A204.1 (cell line): ENCODE measurements around the gene MAP7.

Experiments
- FAIRE-seq: peaks from 2 replicates; lab custom pipeline; 2012; peaks lifted over from hg19 to GRCh38; lab: Jason Lieb, UNC

The MAP7 gene

DNA sequence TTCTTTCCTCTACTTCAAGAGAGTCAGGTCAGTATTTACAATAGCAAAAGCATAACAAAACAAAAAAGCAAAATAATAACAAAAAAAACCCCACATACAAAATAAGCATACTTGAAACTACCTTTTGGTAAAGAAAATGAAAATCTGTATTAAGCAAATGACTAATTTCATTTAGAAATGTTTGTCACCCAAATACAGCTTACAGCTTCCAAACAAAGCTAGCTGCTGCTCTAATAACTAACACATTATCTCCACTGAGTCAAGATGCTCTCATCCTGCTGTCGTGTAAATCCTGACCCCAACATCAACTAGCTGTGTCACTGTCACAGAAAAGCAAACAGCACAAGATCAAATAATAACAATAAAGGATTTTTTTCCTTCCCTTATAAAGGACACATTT lies 21.7 kb downstream of the MAP7 start:
- no peak for FAIRE-seq

DNA sequence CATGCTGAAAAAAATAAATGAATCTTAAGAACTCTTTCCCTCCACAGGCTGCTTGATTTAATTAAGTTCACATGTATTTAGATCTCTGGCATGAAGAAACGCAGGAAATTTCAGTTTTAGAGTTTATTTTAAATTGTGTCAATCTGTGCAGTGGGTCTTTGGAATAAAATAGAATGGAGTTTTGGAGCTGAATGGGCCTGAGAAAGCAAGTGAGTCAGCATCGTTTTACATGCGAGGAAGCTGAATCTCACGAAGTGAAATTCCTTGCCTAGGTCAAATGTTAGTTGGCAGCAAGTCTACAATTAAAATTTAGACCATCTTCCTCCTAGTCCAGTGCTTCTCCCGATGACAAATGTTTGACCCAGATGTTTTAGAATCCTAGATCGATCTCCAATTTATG lies 22.4 kb downstream of the MAP7 start:
- FAIRE-seq, result no peak

DNA sequence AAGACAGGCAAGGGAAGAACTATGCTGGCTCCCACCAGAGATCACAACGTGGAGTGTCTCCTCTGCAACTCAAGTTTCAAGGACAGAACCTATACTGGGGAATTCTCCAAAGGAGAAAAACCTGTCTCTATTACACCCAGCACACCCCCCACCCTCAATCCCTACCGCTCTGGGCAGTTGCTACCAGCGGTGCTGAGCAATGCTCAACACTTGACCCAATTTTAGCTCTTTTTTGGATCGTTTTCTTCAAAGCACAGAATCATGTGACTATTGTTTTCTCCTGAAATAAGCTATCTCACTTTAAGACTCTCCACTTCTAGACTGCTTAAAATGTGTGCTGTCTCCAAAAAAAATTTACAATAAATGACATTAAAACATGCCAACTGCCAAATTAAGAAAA lies 23.3 kb downstream of the MAP7 start:
- FAIRE-seq, result no peak

DNA sequence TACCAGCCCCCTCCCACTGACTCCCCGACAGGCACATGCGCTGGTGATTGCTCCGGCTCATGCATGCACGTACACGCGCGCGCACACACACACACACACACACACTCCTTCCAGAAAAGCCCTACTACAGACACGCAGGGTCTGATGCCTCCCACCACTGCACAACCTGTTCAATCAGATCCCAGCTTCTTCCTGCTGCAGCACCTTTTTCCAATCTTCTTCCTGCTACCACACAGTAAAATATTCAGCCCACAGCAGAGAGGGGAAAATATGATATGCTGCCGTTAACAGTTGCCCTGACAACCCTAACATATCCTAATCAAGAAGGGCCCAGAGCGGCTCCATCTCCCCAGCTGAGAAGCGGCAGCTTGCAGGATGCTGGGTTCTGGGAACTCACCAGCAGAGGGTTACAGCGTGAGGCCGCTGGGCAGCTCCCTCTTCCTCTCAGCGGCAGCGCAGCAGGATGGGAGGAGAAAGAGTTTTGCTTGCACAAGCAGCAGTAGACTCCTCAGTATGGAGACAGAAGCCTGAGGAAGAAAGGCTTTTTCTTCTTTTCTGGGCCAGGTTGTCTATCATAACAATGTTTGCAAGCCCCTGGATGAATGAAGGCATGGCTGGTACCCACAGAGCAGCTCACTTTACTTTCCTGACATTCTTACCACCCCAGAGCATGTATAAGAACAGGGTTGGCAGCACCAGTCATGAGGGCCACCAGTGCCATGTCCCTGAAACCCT lies 23.9 kb downstream of the MAP7 start:
- FAIRE-seq, result no peak

DNA sequence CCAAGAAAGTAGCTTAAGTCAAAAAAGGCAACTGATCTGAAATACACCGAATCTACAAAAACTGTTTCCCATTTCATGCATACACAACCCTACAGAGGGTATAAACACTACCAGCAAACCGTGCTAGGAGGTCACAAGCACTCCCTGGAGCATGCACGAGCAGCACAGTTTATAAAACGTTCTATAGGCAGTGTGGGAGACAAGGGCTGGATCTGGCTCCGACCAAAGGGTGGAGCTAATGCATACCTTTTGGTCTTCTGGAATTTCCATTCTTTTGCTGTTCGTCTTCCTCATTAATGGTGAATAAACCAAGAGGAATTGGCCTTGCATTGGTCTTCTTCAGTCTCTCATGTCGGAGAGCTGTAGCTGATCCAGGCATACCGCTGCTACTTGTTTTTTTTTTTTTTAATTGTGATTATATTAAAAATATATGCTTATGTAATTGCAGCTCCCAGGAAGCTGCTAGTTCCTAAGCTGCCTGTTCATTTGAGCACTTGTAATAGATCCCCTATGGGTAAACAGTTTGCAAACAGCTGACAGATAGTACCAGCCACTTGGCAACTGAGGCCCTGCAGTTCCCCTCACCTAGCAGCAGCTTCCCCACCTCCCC lies 24.5 kb downstream of the MAP7 start:
- no peak for FAIRE-seq

DNA sequence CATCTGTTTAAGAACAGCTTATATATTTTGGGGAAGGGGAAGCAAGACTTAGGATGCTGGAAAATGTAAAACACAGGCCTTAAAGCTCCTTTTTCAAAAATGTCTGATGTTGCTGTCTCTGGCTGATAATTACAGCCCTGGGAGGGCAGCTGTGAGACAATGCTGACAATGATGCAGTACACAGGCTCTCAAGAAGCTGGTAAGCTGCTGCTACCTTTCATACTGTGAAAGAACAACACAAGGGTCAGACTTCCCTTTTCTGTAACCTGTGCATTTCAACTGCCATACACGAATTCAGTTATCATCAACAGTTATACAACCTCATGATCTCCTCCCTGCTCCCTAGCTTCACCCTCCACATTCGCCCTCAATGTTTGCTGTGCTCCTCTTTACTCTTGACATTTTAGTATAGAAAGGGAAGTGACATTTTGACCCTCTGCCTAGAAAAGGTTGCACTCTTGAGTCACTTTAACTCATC lies 25.2 kb downstream of the MAP7 start:
- FAIRE-seq, result no peak

DNA sequence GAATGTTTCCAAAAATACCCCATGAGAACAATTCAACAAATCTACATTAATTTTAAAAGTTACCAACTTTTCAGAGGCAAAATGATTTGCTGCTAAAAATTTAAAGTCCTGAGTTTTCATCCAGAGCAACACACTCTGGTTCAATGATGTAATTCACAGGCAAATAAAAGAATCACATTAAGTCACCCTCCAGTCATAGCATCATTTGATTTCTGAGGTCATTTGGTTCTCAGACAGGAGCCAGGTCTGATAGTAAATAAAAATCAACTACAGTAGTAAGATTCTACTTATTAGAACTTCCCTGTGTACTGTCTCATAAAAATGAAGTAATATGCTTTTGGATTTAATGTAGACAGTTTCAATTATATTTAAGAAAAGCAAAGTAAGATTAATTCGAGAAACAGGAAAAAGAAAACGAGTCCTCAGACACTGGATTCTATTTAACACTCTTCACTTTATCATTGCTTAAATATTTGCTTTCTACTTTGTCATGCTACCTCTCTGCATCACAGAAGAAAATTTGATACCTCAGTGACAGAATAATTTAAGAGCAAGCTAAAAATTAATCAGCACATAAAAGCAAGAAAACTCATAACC lies 25.8 kb downstream of the MAP7 start:
- no peak for FAIRE-seq

DNA sequence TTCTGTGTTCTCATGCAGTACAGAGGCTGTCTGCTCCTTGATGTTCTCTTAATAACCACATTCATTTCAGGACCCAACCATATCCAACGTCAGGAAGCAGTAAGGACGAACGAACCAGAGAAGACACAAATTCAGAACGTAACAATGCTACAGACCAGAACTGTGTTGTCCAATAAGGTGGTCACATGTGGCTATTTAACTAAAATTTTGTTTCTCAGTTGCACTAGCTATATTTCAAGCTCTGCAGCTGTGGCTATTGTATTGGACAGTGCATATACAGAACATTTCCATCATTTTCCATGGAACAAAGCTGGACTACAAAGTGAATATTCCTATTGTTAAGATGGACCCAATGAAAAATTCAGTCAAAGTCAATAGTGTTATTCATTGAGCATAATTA lies 27.0 kb downstream of the MAP7 start:
- FAIRE-seq, result no peak

DNA sequence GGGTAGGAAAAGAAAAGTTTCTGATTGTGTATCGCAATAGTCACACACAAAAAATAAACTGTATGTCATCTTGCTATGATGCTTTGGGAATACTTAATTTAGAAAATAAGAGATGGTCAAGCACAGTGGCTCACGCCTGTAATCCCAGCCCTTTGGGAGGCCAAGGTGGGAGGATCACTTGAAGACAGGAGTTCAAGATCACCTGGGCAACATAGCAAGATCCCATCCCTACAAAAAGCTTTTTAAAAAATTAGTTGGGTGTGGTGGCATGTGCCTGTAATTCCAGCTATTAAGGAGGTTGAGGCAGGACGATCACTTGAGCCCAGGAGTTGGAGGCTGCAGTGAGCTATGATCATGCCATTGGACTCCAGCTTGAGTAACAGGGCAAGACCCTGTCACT lies 27.6 kb downstream of the MAP7 start:
- FAIRE-seq, result no peak

DNA sequence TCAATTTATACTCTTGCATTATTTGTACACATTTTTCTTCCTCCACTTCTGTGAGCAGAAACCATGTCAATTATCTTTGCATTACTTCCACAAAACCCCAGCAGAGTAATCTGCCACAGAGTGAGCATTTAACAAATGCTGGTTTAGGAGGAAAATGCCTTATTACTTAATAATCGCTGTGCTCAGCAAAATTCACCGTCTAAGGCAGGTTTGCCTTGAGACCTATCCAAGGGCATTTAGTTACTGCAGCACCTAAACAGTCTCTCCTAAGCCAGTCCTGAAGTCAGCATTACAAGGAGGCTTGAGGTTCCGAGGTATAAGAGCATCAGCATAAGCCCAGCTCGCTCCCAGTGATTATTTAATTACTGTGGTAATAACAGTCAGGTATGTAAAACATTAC lies 28.3 kb downstream of the MAP7 start:
- FAIRE-seq, result no peak

DNA sequence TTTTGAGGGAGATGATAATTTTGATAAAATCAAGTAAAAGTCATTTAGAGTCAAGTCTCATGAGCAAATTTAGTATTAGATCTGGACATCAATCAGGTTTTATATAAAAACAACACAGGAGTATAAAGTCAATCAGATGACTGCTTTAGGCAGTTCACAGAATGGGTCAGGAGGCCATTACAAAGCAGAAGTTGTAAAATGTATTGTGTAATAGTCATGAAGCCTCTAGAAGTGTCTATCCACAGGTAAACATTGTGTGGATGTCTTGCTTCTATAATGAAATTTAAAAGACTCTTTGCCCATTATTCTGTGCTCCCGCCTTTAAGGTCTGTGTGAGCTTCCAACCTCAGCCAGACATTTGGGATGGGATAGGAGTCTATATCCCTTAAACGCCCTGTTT lies 28.8 kb downstream of the MAP7 start:
- FAIRE-seq, result no peak

DNA sequence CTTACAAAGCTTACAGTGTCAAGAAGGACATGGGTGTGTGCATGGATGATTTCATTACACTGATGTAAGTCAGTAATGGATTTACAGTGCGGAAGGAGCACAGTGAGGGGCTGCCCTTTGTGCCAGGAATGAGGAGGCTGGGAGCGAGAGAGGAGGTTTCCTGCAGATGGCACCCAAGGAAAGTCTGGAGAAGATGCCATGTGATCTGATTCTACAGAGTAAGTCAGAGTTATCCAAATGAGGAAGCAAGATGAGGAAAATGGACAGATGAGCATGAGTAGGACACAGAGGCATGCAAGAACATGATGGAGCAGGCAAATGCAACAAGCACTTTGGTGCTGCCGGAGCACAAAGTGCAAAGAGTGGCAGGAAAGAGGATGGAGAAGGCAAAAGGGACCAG lies 29.7 kb downstream of the MAP7 start:
- FAIRE-seq, result no peak

DNA sequence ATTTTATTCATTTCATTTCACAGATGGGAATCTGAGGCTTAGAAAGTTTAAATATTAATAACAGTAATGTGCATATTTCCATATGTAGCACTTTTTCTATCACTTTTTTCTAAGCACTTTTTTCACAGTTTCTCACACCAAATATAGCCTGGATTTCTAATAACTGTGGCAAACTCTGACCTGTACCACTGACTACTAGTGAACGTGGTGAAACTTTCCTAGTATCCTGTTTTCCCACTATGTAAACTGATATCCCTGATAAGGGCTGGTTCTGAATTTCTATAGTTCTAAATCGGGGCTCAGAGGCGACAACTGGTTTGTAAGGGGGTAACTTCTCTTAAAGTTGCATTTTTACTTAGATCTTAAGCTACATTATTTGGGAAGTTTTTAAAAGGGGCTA lies 32.6 kb downstream of the MAP7 start:
- no peak for FAIRE-seq

DNA sequence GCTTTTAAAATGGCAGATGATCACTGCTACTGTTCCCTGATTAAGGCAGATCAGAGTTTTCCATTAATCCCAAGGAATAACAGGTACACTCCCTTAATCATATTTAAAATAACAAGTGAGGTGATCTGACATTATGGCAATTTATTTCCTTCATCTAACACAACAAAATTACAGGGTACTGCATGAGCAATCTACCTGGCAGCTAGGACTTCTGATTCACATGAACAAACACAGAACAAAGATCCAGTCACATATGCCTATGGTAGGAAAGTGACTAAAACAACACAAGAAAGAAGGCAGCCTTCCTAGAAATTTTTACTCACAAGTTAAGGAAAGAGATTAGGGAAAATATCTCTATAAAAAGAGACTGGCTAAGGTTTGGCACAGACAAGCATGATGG lies 33.2 kb downstream of the MAP7 start:
- no peak for FAIRE-seq

DNA sequence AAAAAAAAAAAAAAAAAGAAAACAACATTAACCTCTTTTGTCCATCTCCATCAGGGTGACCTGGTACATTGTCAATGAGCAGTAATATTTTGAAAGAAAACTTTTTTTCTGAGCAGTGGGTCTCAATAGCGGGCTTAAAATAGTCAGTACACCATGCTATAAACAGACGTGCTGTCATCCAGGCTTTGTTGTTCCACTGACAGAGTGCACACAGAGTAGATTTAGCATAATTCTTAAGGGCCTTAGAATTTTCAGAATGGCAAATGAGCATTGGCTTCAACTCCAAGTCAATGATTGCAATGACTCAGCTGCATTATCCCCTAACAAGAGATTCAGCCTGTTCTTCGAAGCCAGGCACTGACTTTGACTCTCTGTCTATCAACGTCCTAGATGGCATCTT lies 35.6 kb downstream of the MAP7 start:
- FAIRE-seq, result no peak

DNA sequence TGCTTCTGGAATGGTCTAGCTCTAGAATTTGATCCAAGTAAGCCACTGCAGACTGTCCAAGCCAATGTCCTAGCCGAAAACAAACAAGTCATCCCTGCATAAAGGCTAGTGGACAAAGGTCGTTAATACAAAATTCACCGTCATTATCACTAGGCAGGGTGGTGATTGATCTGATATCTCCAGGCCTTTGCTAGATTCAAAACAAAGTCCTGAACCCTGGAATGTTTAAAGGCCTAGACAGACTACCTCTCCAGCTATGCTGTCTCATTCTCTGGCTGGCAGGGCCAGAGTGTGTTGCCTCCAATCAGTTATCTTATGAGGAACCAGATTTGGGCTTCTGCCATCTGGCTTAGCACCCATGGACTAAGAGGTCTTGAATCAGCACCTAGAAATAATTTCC lies 38.3 kb downstream of the MAP7 start:
- FAIRE-seq, result no peak

DNA sequence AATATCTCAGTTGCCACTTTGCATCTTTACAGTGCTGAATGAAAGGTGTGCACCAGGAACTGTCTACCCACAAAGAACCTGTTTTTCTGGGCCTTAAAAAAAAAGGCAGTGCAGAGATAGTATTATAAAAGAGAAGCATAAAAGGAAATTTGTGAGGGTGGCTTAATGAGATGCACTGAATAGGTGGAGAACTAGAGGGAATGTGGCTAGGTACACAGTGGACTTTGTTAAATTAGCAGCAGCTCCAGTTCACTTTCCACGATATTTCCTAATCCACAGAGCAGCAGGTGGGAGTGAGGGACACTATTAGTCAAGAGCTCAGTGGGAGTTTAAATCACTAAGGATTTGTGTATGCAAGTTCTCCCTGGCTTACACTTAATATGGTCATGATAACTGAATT lies 38.8 kb downstream of the MAP7 start:
- no peak for FAIRE-seq

DNA sequence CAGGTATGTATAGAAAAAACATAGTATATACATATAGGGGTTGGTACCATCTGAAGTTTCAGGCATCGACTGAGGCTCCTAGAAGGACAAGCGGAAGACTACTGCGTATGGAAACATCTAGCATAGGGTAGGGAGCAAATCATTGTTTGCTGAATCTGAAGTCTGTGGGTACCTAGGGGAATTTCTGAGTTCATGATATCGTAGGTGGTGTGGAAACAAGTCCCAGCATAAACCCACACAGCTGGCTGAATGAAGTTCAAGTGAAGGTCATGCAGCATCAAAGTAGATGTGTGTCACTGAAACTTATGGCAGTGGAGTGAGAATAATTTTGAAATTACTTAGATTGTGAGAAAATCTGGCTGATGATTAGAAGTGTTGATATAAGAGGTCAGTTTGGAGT lies 39.4 kb downstream of the MAP7 start:
- no peak for FAIRE-seq

DNA sequence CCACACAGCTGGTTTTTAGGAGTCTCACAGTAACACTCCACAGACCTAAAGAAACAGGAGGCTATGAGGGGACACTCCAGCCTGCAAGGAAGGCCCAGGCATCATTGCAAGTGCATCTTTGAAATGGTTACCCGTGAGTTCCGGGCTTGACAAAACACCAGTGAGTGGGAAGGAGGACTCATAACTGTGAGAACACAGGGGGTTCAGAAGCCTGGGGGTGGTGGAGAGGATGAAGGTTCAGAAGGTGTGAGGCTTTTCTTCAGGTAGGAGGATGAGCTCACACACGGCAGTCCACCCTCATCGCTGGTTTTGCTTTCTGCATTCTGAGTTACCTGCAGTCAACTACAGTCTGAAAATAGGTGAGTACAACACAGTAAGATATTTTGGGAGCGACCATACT lies 39.9 kb downstream of the MAP7 start:
- no peak for FAIRE-seq

DNA sequence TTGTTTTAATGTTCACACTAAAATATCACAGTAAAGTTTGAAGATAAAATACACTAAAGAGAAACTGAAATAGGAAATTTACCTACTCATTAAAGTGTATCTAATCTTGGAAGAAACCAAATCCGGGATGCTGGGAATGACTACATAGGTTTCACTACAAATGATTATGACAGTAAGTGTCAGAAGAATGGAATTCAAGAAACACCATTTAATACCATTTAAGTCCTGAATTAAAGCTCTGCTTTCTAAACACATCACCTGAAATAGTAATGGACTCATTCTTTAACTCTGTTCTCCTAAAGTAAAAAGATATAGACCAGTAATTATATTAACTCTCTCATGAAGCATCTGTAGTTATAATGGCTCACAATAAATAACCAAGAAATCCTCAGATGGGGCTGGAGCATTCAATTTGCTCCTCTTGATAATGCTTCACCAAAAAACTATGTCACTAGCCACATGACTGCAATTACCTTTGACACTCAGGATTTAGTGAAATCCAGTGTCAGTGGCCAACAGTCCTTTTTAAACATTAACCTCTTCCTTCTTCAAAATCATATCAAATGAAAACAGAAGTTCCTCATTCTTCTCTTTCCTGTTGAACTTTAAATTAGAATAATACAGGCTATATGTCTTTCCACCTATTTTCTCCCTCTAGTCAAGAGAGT lies 41.4 kb downstream of the MAP7 start:
- no peak for FAIRE-seq

DNA sequence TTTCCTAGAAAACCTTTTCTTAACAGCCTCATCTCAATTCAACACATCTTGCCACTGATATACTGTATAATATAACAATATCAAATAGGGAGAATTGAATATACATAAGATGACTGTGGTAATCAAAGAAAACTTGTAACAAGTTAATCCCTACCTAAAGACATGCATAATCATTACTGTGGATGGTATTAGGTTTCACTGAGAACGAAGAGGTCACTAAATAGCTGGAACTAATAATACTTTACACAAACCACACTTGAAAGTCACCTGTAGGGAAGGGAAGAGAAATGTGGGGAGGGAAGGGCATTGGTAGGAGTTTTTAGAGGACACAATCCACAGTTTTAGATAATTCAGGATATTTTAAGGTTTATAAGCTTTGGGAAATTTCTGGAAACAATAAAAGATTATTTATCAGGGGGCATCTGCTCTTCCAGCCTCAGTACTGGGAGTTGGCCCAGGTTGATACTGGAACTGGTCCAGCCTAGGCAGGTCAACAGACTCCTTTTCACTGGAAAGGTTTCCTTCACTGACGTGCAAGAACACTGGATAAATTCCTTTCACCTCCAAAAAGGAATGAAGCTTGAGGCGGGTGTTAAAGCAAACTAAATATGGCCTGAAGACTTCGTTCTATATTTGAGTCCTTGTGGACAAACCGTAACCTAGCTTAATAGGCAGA lies 44.0 kb downstream of the MAP7 start:
- no peak for FAIRE-seq

DNA sequence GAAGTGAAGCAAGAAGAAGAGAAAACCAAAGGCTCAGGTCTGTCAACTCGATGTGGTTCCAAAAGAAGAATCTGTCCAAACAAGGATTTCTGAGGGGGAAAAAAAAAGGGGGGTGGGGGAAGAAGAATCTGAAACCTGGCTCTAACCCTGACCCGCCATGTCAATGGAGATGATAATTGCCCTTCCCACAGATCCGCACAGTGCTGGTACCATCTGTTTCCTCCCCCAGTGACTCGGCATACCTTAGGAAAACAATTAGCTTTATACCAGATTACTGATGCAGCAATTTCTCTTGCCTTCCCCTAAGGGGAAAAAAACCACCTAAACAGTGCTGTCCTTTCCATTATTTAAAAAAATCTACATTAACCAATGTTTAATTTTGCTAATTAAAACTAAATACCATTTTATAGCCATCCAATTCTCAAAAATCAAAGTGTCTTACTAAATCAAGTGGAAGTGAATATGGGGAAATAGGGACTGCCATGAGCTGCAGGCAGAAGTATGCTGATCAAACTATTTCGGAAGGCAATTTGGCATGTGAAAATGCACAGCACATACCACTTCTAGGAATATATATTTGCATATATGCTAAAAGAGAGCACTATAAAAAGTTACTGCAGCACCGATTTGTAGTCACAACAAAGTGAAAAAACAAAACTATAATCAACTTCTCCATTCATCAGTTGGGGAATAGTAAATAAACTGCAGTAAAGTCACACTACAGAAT lies 46.8 kb downstream of the MAP7 start:
- no peak for FAIRE-seq
